GM21529 (cell line): Measurements from ENCODE around the gene MRPL47.

Source experiments
- ATAC-seq: cut with Tn5 transposase; IDR thresholded peaks from one replicate; pipeline ENCODE4 v1.9.1; 2021; ENCODE audit not compliant: unreplicated experiment

Gene MRPL47

DNA sequence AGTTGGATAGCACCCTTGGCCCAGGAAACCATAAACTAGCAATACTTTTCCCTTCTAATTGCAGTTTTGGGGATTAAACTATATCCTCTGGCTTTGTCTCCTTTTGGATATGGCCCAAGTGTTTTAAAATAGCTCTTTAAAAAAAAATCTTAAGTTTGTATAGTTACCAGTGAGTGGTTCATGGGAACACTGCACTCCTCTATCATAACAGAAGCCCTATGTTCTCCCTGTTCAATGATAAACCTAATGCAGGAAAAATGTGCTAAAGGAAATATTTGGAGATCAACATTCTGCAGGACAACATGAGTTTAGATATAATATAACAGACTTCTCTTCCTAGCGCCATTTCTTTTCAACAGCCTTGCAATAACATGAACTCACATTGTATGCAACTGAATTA, 13.1 kb downstream of the MRPL47 start:
- no peak for ATAC-seq

DNA sequence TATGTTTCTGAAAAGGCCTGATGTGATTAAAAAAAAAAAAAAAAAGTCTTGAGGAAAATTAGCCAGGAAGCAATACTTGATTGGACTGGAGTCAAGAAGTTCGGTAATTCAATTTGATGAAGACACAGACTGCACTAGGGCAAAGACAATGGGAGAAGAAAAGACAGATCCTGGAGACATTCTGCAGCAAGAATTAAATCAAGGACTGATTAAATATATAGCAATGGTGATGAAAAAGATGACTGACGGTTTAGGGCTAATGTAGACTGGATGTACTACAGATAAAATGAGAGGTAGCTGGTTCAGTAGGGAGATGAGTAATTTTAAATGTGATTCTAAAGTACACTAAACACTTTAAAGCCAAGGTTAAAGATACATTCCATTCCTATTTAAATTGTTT, 13.8 kb downstream of the MRPL47 start:
- no peak for ATAC-seq

- ATAC-seq, result peak; percentile 71
Measured at GRCh38 chr3:179589143-179589542, 15.3 kb downstream of the MRPL47 start.

GRCh38 chr3:179580992-179581391, 23.4 kb downstream of the MRPL47 start:
- ATAC-seq, result no peak

DNA sequence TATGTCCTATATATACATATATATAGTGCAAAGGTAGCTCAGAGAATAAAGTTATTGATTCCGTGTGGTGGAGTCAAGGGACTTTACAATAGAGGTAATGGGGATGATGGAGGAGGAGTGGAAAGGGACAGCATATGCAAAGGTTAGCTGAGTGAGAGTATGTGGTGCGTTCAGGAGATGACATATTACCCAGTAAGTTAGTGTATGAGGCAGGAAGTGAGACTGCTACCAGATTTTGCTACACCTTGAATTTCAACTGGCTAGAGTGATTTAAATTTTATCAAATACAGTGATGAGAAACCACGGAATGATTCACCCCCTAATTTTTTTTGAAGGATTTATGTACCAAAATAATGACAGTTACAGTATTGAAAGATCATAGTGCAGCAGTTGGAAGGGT, 38.9 kb downstream of the MRPL47 start:
- no peak for ATAC-seq

GRCh38 chr3:179563271-179563783, 41.1 kb downstream of the MRPL47 start:
- ATAC-seq, result peak; percentile 51

- peak; percentile 94 for ATAC-seq
Measured at GRCh38 chr3:179562591-179563270, 41.7 kb downstream of the MRPL47 start, which contains the start of gene ACTL6A. Gene ACTL6A, plus strand, starts transcription at chr3:179562926. Its CDS starts 167 bp downstream, at chr3:179563093.

DNA sequence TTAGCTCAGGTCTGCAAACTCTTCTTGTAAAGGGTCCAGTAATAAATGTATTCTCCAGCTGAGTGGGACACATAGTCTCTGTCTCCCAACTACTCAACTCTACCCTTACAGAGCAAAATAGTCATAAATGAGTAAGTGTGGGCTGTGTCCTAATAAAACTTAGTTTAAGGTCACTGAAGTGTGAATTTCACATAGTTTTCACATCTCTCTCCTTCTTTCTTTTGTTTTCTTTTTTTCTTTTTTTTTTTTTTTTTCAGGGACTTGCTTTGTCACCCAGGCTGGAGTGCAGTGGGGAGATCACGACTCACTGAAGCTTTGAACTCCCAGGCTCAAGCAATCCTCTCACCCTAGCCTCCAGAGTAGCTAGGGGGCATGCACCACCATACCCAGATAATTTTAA, 43.6 kb downstream of the MRPL47 start:
- ATAC-seq, result no peak

DNA sequence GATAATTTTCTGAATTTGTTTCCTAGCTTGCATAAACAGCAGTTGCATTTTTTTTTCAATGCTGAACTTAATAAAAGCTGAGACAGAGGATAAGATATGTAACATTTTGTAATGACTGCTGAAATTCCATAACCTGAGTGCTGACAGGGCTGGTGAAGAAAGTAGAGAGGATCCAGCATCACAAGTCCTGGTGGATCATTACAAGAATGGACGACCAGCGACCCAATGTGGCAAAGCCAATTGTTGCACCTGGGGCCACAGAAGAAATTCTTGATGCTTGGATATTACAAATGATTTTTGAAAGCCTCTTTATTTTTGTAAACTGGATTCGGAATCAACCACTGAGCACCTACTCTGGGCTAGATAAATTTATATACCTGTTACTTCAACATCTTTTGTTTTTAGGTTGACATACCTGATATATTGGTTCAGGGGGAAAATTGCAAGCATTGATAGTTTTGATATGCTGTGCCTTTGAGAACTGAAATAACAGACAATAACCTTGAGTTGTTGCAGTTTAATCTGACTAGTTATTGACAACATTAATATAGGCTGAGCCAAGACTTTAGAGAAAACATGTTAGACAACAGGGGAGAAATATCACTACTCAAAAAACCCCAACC, 45.6 kb downstream of the MRPL47 start:
- ATAC-seq, result no peak

GRCh38 chr3:179551349-179552105, 52.9 kb downstream of the MRPL47 start:
- no peak for ATAC-seq

DNA sequence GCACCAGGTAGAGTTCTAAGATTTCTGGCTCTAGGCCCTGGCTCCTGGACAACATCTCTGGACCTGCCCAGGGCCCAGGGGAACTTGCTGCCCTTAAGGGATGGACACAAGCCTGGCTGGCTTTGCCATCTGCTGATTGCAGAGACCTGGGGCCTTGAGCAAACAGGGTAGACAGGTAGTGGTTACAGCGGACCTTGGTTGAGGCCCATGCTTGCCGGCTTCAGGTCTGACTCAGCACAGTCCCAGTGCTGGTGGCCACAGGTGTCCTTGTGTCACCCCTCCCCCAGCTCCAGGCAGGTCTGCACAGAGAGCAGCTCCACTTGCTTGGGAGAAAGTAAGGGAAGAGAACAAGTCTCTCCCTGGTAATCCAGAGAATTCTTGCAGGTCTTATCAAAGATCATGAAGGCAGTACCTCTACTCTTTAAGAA, 57.6 kb downstream of the MRPL47 start:
- ATAC-seq, result no peak

- no peak for ATAC-seq
Measured at GRCh38 chr3:179544981-179545645, 59.3 kb downstream of the MRPL47 start.

DNA sequence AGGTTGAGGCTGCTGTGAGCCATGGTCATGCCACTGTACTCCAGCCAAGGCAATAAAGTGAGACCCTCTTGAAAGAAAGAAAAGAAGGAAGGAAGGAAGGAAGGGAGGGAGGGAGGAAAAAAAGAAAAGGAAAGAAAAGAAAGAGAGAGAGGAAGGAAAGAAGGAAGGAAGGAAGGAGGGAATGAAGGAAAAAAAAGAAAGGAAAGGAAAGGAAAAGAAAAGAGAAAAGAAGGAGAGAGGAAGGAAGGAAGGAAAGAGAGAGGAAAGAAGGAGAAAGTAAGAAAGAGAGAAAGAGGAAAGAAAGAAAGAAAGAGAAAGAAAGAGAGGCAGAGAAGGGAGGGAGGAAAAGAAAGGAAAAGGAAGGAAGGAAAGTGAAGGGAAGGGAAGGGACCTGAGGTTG, 62.1 kb downstream of the MRPL47 start:
- ATAC-seq, result no peak

GRCh38 chr3:179541596-179541995, 62.8 kb downstream of the MRPL47 start:
- no peak for ATAC-seq

GRCh38 chr3:179541094-179541493, 63.3 kb downstream of the MRPL47 start:
- no peak for ATAC-seq
